Caco-2 (cell line): ENCODE results near the gene ITGA11. TPM values are rescaled to one million over a fixed set of nuclear protein-coding genes. Genes with fewer than 3 reads are reported as not detected.

Experiments used
- BruUV-seq: library from RNA; stranded (reverse); fragments of 400-500 nt; replicated peaks from 2 replicates; lab custom pipeline; 2021; lab: Mats Ljungman, UMichigan
- CTCF ChIA-PET: fragments of 300-600 bp; sonication (Branson Sonifier 250); formaldehyde crosslinking; loops from one replicate; lab custom pipeline; 2022; ENCODE audit warnings: antibody characterized with exemption; lab: Charles Lee
- POLR2A ChIA-PET: fragments of 300-600 bp; sonication (Branson Sonifier 250); formaldehyde crosslinking; loops from one replicate; lab custom pipeline; 2022; ENCODE audit warnings: antibody characterized with exemption; lab: Charles Lee
- DNase-seq, 2 experiments: peaks; one replicate each; pipeline versions ENCODE4 v3.0.0 to v3.0.0-alpha.2; 2020 to 2022
- H3K27me3 ChIP-seq: replicated peaks from 2 replicates; pipeline ENCODE4 v1.6.0; 2011; ENCODE audit warnings: low read length; ENCODE audit not compliant: control insufficient read depth, insufficient read depth
- H3K36me3 ChIP-seq: 2 replicates; pipeline ENCODE4 v1.5.1; 2011; ENCODE audit warnings: low read length; ENCODE audit not compliant: control insufficient read depth, insufficient read depth
- H3K4me1 ChIP-seq: fragments of 250-450 bp; sonication (Bioruptor Pico); 2 replicates; pipeline ENCODE4 v1.5.1; 2020; ENCODE audit warnings: mild to moderate bottlenecking
- H3K4me3 ChIP-seq: 2 replicates; pipeline ENCODE4 v1.5.1; 2011; ENCODE audit warnings: low read depth, mild to moderate bottlenecking, control low read depth, low read length
- H3K9me3 ChIP-seq: fragments of 250-450 bp; sonication (Bioruptor Pico); 2 replicates; pipeline ENCODE4 v1.5.1; 2020; ENCODE audit warnings: mild to moderate bottlenecking, moderate library complexity
- H3K27ac Mint-ChIP-seq: one replicate; pipeline ENCODE4 v1.8.0; 2022; ENCODE audit warnings: mixed read lengths; ENCODE audit not compliant: unreplicated experiment
- H3K27me3 Mint-ChIP-seq: one replicate; pipeline ENCODE4 v1.8.0; 2022; ENCODE audit warnings: mixed read lengths; ENCODE audit not compliant: insufficient read depth, unreplicated experiment
- H3K36me3 Mint-ChIP-seq: one replicate; pipeline ENCODE4 v1.8.0; 2022; ENCODE audit warnings: mild to moderate bottlenecking, mixed read lengths; ENCODE audit not compliant: insufficient read depth, unreplicated experiment
- H3K4me1 Mint-ChIP-seq: one replicate; pipeline ENCODE4 v1.8.0; 2022; ENCODE audit warnings: low read depth, mixed read lengths; ENCODE audit not compliant: unreplicated experiment
- H3K4me3 Mint-ChIP-seq: one replicate; pipeline ENCODE4 v1.8.0; 2022; ENCODE audit warnings: mild to moderate bottlenecking, moderate library complexity, mixed read lengths; ENCODE audit not compliant: unreplicated experiment
- H3K9me3 Mint-ChIP-seq: one replicate; pipeline ENCODE4 v1.8.0; 2022; ENCODE audit warnings: mixed read lengths; ENCODE audit not compliant: unreplicated experiment
- intact Hi-C: fragments of 100-400 bp; cut with micrococcal nuclease; formaldehyde crosslinking; loops from one replicate; pipeline ENCODE4 v1.10.0; 2022; ENCODE audit not compliant: unreplicated experiment
- total RNA-seq: library from RNA; stranded (reverse); gene quantifications from 2 replicates; pipeline ENCODE4 v1.2.3, GENCODE V29; 2022
- TF ChIP-seq, protein P1 (sequence below), 2 experiments: fragments of 200-600 bp in 1 of 2; IDR thresholded peaks; 1 replicate in 1 of 2; 2 replicates in 1 of 2; pipeline versions ENCODE4 v1.5.1 to v1.8.0; 2011 to 2022; ENCODE audit warnings: antibody characterized with exemption in 1 of 2, control low read depth in 1 of 2, inconsistent platforms in 1 of 2, low read depth in 1 of 2, low read length in 1 of 2, mild to moderate bottlenecking in 1 of 2, moderate library complexity in 1 of 2; ENCODE audit not compliant: insufficient read depth in 1 of 2, severe bottlenecking in 1 of 2, unreplicated experiment in 1 of 2

The ITGA11 gene
- total RNA-seq, 1 experiment from 2014 or later: 0.18 TPM

DNA sequence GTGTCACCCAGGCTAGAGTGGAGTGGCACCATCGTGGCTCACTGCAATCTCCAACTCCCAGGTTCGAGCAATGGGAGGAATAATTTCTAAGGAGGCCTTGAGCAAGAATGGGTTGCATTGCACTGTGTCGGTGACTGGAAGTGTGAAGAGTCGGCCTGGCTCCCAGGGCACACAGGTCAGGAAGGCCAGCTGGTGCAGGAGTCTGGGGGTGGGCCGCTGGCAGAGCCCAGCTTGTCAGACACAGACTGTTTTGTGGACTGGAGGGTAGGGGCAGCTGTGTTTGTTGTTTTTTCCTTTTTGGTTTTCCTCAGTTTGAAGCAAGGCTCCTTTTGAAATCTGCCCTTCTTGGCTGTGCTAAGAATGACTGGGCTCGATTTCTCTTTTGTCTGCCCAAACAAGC is 66.2 kb downstream of the ITGA11 start:
- no peaks in the 10 kb centered on the region for H3K9me3 ChIP-seq
- no TSS peak for BruUV-seq
- no peaks in the 10 kb centered on the region for H3K36me3 Mint-ChIP-seq

GRCh38 chr15:68365140-68365745 is 66.7 kb downstream of the ITGA11 start:
- no peak for DNase-seq
- Mint-ChIP-seq H3K4me1 (no peaks in the 10 kb centered on the region), H3K27me3 (no peaks in the 10 kb centered on the region), H3K27ac (no peak overlapping the region), H3K9me3 (no peaks in the 10 kb centered on the region), H3K36me3 (no peaks in the 10 kb centered on the region), H3K4me3 (no peak overlapping the region)
- no peak overlapping the region for H3K4me3 ChIP-seq
- POLR2A ChIA-PET: no interaction called here
- no peaks in the 10 kb centered on the region for H3K27me3 ChIP-seq
- BruUV-seq: no TSS peak
- intact Hi-C loops: no loop called here
- TF ChIP-seq, protein P1, sequence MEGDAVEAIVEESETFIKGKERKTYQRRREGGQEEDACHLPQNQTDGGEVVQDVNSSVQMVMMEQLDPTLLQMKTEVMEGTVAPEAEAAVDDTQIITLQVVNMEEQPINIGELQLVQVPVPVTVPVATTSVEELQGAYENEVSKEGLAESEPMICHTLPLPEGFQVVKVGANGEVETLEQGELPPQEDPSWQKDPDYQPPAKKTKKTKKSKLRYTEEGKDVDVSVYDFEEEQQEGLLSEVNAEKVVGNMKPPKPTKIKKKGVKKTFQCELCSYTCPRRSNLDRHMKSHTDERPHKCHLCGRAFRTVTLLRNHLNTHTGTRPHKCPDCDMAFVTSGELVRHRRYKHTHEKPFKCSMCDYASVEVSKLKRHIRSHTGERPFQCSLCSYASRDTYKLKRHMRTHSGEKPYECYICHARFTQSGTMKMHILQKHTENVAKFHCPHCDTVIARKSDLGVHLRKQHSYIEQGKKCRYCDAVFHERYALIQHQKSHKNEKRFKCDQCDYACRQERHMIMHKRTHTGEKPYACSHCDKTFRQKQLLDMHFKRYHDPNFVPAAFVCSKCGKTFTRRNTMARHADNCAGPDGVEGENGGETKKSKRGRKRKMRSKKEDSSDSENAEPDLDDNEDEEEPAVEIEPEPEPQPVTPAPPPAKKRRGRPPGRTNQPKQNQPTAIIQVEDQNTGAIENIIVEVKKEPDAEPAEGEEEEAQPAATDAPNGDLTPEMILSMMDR (IDR thresholded peaks at IDR 0.05; ENCODE audit: insufficient read depth in 1 of 2, low read depth in 1 of 2, low read length in 1 of 2, severe bottlenecking in 1 of 2, unreplicated experiment in 1 of 2): no peak
- no peaks in the 10 kb centered on the region for H3K9me3 ChIP-seq
- H3K4me1 ChIP-seq: no peaks in the 10 kb centered on the region; the same call in 1 of the 2 replicates
- H3K36me3 ChIP-seq: no peaks in the 10 kb centered on the region
- CTCF ChIA-PET: no interaction called here

More for the DNA sequence above, 66.2 kb downstream of the ITGA11 start:
- intact Hi-C loops: no loop called here
- H3K27me3 Mint-ChIP-seq: no peaks in the 10 kb centered on the region
- TF ChIP-seq, protein P1 (IDR thresholded peaks at IDR 0.05; ENCODE audit: insufficient read depth in 1 of 2, low read depth in 1 of 2, low read length in 1 of 2, severe bottlenecking in 1 of 2, unreplicated experiment in 1 of 2): no peak
- H3K27ac Mint-ChIP-seq: no peak overlapping the region
- POLR2A ChIA-PET: no interaction called here
- CTCF ChIA-PET: no interaction called here
- H3K4me3 Mint-ChIP-seq: no peak overlapping the region
- no peaks in the 10 kb centered on the region; the same call in 1 of the 2 replicates for H3K4me1 ChIP-seq
- H3K4me3 ChIP-seq: no peak overlapping the region
- no peaks in the 10 kb centered on the region for H3K27me3 ChIP-seq
- no peaks in the 10 kb centered on the region for H3K36me3 ChIP-seq
- no peaks in the 10 kb centered on the region for H3K4me1 Mint-ChIP-seq
- no peak for DNase-seq
- no peaks in the 10 kb centered on the region for H3K9me3 Mint-ChIP-seq

DNA sequence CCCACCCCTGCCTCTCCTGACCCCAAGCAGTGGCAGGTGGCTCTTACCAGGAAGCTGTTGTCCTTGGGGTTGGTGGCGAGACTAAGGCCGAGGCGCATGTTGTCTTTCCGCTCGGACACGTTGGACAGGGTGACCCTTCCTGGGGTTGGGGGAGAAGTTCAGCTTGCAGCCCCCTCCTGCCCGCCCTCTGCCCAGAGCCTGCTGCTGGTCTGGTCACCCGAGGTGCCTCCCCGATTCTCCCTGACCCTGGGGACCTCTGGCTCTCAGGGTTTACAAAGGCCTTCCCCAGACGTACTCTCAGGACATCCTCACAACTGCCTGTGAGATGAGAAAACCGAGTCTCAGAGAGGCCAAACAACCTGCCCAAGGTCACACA is 67.3 kb downstream of the ITGA11 start:
- no peak for DNase-seq
- Mint-ChIP-seq H3K4me1 (no peaks in the 10 kb centered on the region), H3K36me3 (no peaks in the 10 kb centered on the region), H3K27me3 (no peaks in the 10 kb centered on the region), H3K9me3 (no peaks in the 10 kb centered on the region), H3K4me3 (no peak overlapping the region), H3K27ac (no peak overlapping the region)
- Histone ChIP-seq H3K9me3 (no peaks in the 10 kb centered on the region), H3K4me3 (no peak overlapping the region), H3K27me3 (no peaks in the 10 kb centered on the region), H3K36me3 (no peaks in the 10 kb centered on the region), H3K4me1 (no peaks in the 10 kb centered on the region; the same call in 1 of the 2 replicates)
- ChIA-PET POLR2A (no interaction called here), CTCF (no interaction called here)
- intact Hi-C loops: no loop called here
- no TSS peak for BruUV-seq
- TF ChIP-seq, protein P1 (IDR thresholded peaks at IDR 0.05; ENCODE audit: insufficient read depth in 1 of 2, low read depth in 1 of 2, low read length in 1 of 2, severe bottlenecking in 1 of 2, unreplicated experiment in 1 of 2): no peak
